RWPE2 (cell line): Measurements from ENCODE around the gene GABRQ.

Experiments
- ATAC-seq: fragments of 200-7000 bp; cut with Tn5 transposase; 3 replicates; pipeline ENCODE4 v1.9.1; 2021; ENCODE audit warnings: low read depth
- DNase-seq: peaks from one replicate; pipeline ENCODE4 v3.0.0-alpha.2; 2020; ENCODE audit warnings: low spot score
- H3K27ac ChIP-seq: fragments of 450-650 bp; 2 replicates; pipeline ENCODE4 v1.5.1; 2017; ENCODE audit warnings: mild to moderate bottlenecking; ENCODE audit not compliant: poor library complexity, severe bottlenecking
- H3K27me3 ChIP-seq: fragments of 250-450 bp; sonication (Bioruptor Pico); 2 replicates; pipeline ENCODE4 v1.5.1; 2021; ENCODE audit warnings: mild to moderate bottlenecking, moderate library complexity; ENCODE audit not compliant: insufficient read depth, poor library complexity, severe bottlenecking
- H3K36me3 ChIP-seq: fragments of 250-450 bp; sonication (Bioruptor Pico); 2 replicates; pipeline ENCODE4 v1.5.1; 2020; ENCODE audit warnings: low read depth, mild to moderate bottlenecking, moderate library complexity
- H3K4me1 ChIP-seq: fragments of 250-450 bp; sonication (Bioruptor Pico); 2 replicates; pipeline ENCODE4 v1.5.1; 2021; ENCODE audit warnings: mild to moderate bottlenecking, moderate library complexity; ENCODE audit not compliant: insufficient read depth, poor library complexity, severe bottlenecking
- H3K4me3 ChIP-seq: fragments of 250-450 bp; sonication (Bioruptor Pico); 2 replicates; pipeline ENCODE4 v1.5.1; 2021; ENCODE audit warnings: mild to moderate bottlenecking, moderate library complexity; ENCODE audit not compliant: severe bottlenecking
- H3K9me3 ChIP-seq: fragments of 250-450 bp; sonication (Bioruptor Pico); 2 replicates; pipeline ENCODE4 v1.5.1; 2021; ENCODE audit warnings: mild to moderate bottlenecking, moderate library complexity; ENCODE audit not compliant: severe bottlenecking
- TF ChIP-seq, protein P1 (sequence below): fragments of 450-650 bp; IDR thresholded peaks from one replicate; pipeline ENCODE4 v1.5.1; 2017; ENCODE audit warnings: mild to moderate bottlenecking, moderate library complexity; ENCODE audit not compliant: poor library complexity, severe bottlenecking

GABRQ gene

DNA sequence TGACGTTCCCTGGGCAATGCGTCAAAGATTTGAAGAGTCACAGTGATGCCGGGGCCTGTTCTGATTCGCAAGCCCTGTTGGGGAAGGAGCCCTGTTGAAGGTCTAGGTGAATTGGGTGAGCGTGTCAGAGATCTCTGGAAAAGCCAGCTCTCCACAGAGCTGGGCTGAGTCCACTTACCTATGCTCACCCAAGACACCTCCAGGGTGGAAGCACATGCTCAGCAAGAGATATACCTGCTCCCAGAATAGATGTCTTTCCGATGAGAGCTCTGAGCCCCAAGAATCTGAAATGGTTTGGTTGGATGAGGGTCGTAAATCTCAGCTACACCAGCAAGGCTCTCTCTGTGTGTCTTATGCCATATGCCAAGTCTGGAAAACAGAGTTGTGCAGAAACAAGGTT lies 1.7 kb downstream of the GABRQ start:
- TF ChIP-seq, protein P1, sequence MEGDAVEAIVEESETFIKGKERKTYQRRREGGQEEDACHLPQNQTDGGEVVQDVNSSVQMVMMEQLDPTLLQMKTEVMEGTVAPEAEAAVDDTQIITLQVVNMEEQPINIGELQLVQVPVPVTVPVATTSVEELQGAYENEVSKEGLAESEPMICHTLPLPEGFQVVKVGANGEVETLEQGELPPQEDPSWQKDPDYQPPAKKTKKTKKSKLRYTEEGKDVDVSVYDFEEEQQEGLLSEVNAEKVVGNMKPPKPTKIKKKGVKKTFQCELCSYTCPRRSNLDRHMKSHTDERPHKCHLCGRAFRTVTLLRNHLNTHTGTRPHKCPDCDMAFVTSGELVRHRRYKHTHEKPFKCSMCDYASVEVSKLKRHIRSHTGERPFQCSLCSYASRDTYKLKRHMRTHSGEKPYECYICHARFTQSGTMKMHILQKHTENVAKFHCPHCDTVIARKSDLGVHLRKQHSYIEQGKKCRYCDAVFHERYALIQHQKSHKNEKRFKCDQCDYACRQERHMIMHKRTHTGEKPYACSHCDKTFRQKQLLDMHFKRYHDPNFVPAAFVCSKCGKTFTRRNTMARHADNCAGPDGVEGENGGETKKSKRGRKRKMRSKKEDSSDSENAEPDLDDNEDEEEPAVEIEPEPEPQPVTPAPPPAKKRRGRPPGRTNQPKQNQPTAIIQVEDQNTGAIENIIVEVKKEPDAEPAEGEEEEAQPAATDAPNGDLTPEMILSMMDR: no peak
- DNase-seq (no peak), ATAC-seq (no peak)
- Histone ChIP-seq H3K36me3 (no peaks in the 10 kb centered on the region), H3K9me3 (no peaks in the 10 kb centered on the region), H3K4me3 (no peak overlapping the region), H3K4me1 (no peaks in the 10 kb centered on the region), H3K27ac (no peak overlapping the region), H3K27me3 (peaks cover 14% of the 10 kb centered on the region)

DNA sequence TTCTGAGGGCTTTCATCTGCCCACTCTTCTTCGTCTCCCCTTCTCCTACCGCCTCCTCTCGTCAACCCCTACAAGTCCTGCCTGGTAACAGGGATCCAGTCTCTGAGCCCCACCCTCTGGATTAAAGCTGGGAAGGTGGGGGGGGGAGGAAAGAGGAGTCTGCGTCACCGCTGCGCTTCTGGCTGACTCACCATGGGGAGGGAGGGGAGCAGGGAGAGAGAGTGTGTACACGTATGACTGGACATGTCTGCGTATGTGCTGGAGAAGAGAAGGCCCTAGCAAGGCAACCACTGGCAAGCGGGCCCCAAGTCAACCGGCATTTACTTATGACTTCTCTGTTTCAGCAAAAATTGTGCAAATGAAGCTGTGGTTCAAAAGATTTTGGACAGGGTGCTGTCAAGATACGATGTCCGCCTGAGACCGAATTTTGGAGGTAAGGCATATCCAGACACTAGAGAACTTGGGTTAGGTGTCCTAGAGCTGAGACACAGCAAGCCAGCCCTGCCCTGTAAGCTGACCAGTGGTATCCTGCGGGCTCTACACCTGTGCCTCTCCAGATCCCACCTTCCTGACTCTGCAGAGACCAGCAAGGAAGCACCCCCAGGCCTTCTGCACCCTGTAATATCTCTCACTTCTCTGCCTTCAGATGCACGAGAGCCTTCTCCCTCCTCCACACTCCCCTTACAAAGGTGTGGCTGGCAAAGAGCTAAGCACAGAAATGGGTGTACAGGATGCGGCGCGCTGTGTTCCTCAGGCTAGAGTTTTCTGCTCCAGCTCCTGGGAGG lies 2.5 kb downstream of the GABRQ start:
- H3K27ac ChIP-seq: no peak overlapping the region
- TF ChIP-seq, protein P1: no peak
- DNase-seq (no peak), ATAC-seq (no peak)
- H3K27me3 ChIP-seq: peaks cover 14% of the 10 kb centered on the region
- H3K9me3 ChIP-seq: no peaks in the 10 kb centered on the region
- no peak overlapping the region for H3K4me3 ChIP-seq
- H3K4me1 ChIP-seq: no peaks in the 10 kb centered on the region
- H3K36me3 ChIP-seq: no peaks in the 10 kb centered on the region

DNA sequence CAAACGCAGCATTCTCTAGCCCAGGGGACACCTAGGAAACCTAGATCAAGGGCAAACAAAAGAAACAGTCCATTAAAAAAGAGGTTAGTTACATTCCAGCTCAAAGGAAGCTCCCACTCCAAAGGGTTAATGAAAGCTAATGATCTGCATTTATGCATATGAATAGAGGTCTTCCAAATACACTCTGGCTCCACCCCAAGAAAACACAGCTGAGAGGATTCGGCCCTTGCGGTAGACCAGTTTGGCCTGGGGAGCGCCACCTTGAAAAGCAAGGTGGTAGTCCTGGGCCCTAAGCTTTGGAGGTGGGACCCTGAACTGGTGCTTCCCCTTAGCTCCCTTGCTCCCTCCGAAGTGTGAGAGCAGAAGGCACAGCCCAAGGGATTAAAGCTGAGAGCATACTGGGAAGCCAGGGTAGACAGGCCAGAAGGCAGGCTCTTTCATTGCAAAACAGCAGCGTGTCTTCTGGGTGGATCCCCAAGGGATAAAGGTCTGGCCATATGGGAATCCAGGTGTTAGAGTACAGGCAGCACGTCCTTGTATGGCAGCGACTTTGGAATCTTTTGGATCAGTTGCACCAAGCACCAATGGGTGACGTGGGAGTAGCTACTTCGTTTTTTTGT lies 3.7 kb downstream of the GABRQ start:
- TF ChIP-seq, protein P1: no peak
- no peaks in the 10 kb centered on the region for H3K9me3 ChIP-seq
- H3K27me3 ChIP-seq: peaks cover 14% of the 10 kb centered on the region
- H3K36me3 ChIP-seq: no peaks in the 10 kb centered on the region
- H3K4me1 ChIP-seq: no peaks in the 10 kb centered on the region
- no peak for DNase-seq
- no peak overlapping the region for H3K4me3 ChIP-seq
- ATAC-seq: no peak
- H3K27ac ChIP-seq: no peak overlapping the region

DNA sequence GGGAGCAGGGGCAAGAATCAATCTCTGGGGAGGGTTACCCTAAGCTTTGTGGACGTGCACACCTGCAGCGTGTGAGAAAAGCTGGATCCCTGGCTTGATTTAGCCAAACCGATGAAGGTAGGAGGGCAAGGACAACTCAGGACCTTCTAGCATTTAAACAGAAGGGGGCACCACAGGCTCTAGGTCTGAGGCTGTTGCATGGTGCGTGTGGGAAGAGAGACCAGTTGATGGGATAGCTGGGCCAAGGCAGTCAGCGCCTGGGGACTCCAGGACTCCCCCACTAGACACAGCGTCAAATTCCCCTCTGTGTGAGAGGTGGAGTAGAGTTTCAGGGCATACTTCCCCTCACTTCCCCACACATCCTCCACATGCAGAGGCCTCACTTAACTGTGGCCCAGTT lies 4.3 kb downstream of the GABRQ start:
- H3K9me3 ChIP-seq: no peaks in the 10 kb centered on the region
- H3K36me3 ChIP-seq: no peaks in the 10 kb centered on the region
- ATAC-seq (0 out of 3 replicates have a peak, but pooled peaks have one; percentile 25), DNase-seq (no peak)
- H3K4me3 ChIP-seq: no peak overlapping the region
- TF ChIP-seq, protein P1: no peak
- no peak overlapping the region for H3K27ac ChIP-seq
- no peaks in the 10 kb centered on the region for H3K4me1 ChIP-seq
- H3K27me3 ChIP-seq: peaks cover 14% of the 10 kb centered on the region
